ENCODE results near the gene GCN1. TPM values are rescaled to one million over a fixed set of nuclear protein-coding genes. Genes with fewer than 3 reads are reported as not detected.
A peak's percentile ranks its signal among the peaks of the same experiment; 100 is the strongest.

GCN1 gene
- total RNA-seq, 6 experiments from 2014 or later, result 76.5 to 102 (median 83.1) TPM

DNA sequence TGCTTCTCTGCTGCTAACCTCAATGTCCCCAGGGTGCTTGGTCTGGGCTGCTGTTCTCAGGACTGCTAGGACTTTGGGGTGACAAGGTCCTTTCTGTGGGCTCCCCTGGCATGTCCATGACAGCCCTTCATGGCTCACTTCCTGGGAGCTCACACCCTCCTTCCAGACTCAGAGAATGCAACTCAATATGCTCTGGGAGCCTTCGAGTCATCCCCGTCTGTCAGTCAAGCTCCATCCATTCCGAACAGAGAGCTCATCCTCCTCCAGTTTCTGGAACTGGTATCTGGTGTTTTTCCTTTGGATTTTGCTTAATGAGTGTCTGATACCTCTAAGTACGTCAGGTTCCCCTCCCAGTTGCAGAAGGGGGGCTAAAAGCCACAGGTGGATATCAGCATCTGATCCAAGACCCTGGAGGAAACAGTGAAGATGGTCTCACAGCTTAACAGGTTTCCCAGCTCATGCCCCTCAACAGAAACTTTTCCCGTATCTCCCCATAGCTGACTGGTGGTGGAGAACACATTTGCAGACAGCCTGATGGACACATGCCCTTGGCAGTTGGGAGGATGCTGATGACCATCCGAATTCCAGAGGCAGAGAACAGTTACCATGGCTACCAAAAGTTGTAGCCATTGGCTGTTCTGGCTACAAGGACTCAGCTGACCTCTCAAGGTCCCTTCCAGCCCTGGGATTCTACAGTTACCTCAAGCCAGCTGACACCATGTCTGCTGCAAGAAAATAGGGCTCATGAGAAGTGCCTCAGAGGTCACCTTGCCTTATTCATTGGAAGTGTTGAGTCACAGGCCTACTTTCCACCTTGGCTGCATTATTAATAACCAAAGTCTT, 68.5 kb downstream of the GCN1 start:
- Mint-ChIP-seq H3K27ac (peak overlapping the region; percentile 47), H3K27me3 (ENCODE audit: insufficient read depth) (peaks cover 7% of the 10 kb centered on the region), H3K9me3 (no peaks in the 10 kb centered on the region), H3K4me3 (no peak overlapping the region), H3K36me3 (ENCODE audit: low read depth) (peaks cover 31% of the 10 kb centered on the region), H3K4me1 (ENCODE audit: low read depth) (peaks cover 22% of the 10 kb centered on the region)
- TF ChIP-seq, protein P1, sequence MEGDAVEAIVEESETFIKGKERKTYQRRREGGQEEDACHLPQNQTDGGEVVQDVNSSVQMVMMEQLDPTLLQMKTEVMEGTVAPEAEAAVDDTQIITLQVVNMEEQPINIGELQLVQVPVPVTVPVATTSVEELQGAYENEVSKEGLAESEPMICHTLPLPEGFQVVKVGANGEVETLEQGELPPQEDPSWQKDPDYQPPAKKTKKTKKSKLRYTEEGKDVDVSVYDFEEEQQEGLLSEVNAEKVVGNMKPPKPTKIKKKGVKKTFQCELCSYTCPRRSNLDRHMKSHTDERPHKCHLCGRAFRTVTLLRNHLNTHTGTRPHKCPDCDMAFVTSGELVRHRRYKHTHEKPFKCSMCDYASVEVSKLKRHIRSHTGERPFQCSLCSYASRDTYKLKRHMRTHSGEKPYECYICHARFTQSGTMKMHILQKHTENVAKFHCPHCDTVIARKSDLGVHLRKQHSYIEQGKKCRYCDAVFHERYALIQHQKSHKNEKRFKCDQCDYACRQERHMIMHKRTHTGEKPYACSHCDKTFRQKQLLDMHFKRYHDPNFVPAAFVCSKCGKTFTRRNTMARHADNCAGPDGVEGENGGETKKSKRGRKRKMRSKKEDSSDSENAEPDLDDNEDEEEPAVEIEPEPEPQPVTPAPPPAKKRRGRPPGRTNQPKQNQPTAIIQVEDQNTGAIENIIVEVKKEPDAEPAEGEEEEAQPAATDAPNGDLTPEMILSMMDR (IDR thresholded peaks at IDR 0.05), result no peak
- peak; percentile 28 for DNase-seq

DNA sequence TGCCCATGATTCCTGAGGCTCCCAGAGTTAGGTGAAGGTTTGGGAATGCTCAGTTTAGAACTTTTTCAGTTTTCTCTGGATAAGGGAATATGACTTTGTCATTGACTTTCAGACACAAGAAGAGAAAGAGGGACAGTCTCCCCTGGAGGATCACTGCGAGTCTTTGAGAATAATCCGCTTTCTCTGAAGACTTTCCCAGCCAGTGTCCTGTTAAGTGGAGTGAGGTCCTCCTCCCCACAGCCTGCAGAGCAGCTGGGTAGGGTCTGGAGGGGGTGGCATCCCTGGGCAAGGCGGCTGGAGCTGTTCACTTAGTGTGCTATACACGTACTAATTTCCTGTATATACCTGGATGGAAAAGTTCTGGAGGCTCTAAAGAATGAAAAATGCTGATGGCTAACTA, 69.5 kb downstream of the GCN1 start:
- H3K4me1 Mint-ChIP-seq (ENCODE audit: low read depth), result peaks cover 31% of the 10 kb centered on the region
- no peaks in the 10 kb centered on the region for H3K9me3 Mint-ChIP-seq
- H3K36me3 Mint-ChIP-seq (ENCODE audit: low read depth), result peaks cover 31% of the 10 kb centered on the region
- no peak overlapping the region for H3K27ac Mint-ChIP-seq
- no peak for DNase-seq
- H3K4me3 Mint-ChIP-seq, result no peak overlapping the region; the same call in 1 of the 2 replicates
- peaks cover 9% of the 10 kb centered on the region for H3K27me3 Mint-ChIP-seq (ENCODE audit: insufficient read depth)
- TF ChIP-seq, protein P1 (IDR thresholded peaks at IDR 0.05), result no peak

DNA sequence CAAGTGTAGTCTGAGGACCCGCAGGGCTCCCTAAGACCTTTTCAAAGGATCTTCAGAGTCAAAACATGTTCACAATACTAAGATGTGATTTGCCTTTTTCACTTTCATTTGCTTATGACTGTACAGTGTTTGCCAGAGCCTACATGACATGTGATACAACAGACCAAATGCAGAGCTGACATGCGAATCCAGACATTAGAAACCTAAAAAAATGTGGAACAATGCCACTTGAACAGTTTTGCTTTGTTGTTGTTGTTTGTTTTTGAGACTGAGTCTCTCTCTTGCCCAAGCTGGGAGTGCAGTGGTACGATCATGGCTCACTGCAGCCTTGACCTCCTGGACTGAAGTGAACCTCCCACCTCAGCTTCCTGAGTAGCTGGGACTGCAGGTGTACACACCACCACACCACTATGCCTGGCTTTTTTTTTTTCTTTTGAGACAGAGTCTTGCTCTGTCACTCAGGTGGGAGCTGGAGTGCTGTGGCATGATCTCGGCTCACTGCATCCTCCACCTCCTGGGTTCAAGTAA, 72.7 kb downstream of the GCN1 start:
- H3K4me3 Mint-ChIP-seq, result no peak overlapping the region
- H3K4me1 Mint-ChIP-seq (ENCODE audit: low read depth), result peaks cover 51% of the 10 kb centered on the region
- DNase-seq, result no peak
- H3K27me3 Mint-ChIP-seq (ENCODE audit: insufficient read depth), result peaks cover 9% of the 10 kb centered on the region
- peaks cover 14% of the 10 kb centered on the region for H3K36me3 Mint-ChIP-seq (ENCODE audit: low read depth)
- H3K9me3 Mint-ChIP-seq, result no peaks in the 10 kb centered on the region
- H3K27ac Mint-ChIP-seq, result peak overlapping the region; percentile 82; the same call in 1 of the 2 replicates
- TF ChIP-seq, protein P1 (IDR thresholded peaks at IDR 0.05), result no peak

DNA sequence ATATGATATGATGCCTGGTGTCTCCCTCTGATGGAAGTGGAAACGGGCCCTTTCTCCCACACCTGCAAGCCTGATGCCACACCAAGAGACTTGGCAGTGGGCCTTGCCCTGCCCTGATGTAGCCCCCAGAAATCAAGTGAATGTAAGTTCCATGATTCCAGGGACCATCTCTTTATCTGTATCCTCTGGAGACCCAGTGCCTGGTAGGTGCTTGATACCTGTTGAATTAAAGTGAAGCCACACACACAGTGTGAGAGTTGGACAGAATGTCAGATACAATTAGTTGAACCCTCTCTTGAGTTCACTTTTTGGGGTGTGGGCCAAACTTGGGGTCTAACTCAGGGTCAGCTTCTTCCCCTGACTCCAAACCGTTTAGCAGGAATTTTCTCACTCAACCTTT, 73.2 kb downstream of the GCN1 start:
- no peaks in the 10 kb centered on the region for H3K9me3 Mint-ChIP-seq
- H3K27ac Mint-ChIP-seq, result peak overlapping the region; percentile 82
- peaks cover 10% of the 10 kb centered on the region for H3K36me3 Mint-ChIP-seq (ENCODE audit: low read depth)
- TF ChIP-seq, protein P1 (IDR thresholded peaks at IDR 0.05), result no peak
- no peak overlapping the region for H3K4me3 Mint-ChIP-seq
- peaks cover 46% of the 10 kb centered on the region for H3K4me1 Mint-ChIP-seq (ENCODE audit: low read depth)
- H3K27me3 Mint-ChIP-seq (ENCODE audit: insufficient read depth), result peaks cover 9% of the 10 kb centered on the region
- DNase-seq, result no peak

DNA sequence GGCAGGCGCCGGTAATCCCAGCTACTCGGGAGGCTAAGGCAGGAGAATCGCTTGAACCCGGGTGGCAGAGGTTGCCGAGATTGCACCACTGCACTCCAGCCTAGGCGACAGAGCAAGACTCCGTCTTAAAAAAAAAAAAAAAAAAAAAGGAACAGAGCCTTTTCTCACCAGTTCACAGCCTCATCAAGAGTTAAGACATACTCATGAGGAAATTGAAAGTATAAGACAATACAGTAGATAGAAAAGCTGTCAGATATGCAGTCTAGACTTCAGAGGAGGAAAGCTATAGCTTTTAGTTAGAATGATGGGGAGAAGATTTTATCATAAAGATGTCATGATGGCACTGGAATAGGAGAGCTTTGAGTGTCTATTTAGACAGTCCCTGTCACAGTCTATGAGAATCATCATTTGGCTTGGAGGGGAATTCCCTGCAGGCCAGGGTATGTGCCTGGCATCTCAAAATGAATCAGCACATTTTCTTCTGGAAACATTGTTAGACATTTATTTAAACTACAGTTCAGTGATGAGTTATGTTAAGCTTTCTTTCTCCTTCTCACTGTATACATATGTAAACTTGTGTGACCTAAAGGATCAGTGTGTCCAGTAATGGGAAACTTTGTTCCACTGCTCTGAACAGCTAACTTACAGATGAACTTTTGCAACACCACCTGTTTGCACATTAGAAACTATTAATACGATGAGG, 75.1 kb downstream of the GCN1 start:
- TF ChIP-seq, protein P1 (IDR thresholded peaks at IDR 0.05), result no peak
- Mint-ChIP-seq H3K9me3 (no peaks in the 10 kb centered on the region), H3K36me3 (ENCODE audit: low read depth) (peaks cover 20% of the 10 kb centered on the region), H3K4me1 (ENCODE audit: low read depth) (peaks cover 56% of the 10 kb centered on the region), H3K27me3 (ENCODE audit: insufficient read depth) (peaks cover 6% of the 10 kb centered on the region; the same call in 1 of the 2 replicates), H3K4me3 (peak overlapping the region; percentile 90), H3K27ac (peak overlapping the region; percentile 82)
- DNase-seq, result peak; percentile 73
